ENCODE data around the gene FREY1. TPM values are rescaled to one million over a fixed set of nuclear protein-coding genes. Genes with fewer than 3 reads are reported as not detected.

The FREY1 gene
- total and polyA plus RNA-seq, 2 of the 13 experiments (the other 11 are each of a cell fraction or from before 2014, with no cell fraction given) = 0.44 to 0.73 TPM

GRCh38 chr11:45887587-45887986 is 19.5 kb downstream of the FREY1 start:
- BruUV-seq (replicated peaks) = no TSS peak
- no peak overlapping the region for H2AFZ ChIP-seq (ENCODE audit: low read length)
- peaks cover 12% of the 10 kb centered on the region; the same call in 1 of the 2 replicates for H4K20me1 ChIP-seq (ENCODE audit: insufficient read depth, low read length)
- in situ Hi-C loops (cut with HindIII; ENCODE audit: extremely low pct_ligation_motif_present, low pct_unique_long_range_greater_than_20kb) = no loop called here
- H3K4me2 ChIP-seq (ENCODE audit: low read depth, low read length) = no peak overlapping the region
- TF ChIP-seq IKZF1 (IDR thresholded peaks at IDR 0.05) (no peak), MIER2 (CRISPR knock-in tag; IDR thresholded peaks at IDR 0.05) (no peak), ZBTB42 (CRISPR knock-in tag; IDR thresholded peaks at IDR 0.05) (no peak), ZNF460 (CRISPR knock-in tag; IDR thresholded peaks at IDR 0.05; ENCODE audit: borderline replicate concordance) (no peak), ZBTB26 (CRISPR knock-in tag; IDR thresholded peaks at IDR 0.05; ENCODE audit: borderline replicate concordance) (no peak), PRMT3 (CRISPR knock-in tag; IDR thresholded peaks at IDR 0.05; ENCODE audit: borderline replicate concordance, low read depth) (no peak), ZNF430 (CRISPR knock-in tag; IDR thresholded peaks at IDR 0.05) (no peak), AGO1 (IDR thresholded peaks at IDR 0.05; ENCODE audit: low read depth, low read length, poor library complexity, severe bottlenecking) (no peak), SSRP1 (CRISPR knock-in tag; IDR thresholded peaks at IDR 0.05) (no peak), BRD4 (CRISPR knock-in tag; IDR thresholded peaks at IDR 0.05) (no peak), ZNF317 (CRISPR knock-in tag; IDR thresholded peaks at IDR 0.05) (no peak), TCF7L2 (IDR thresholded peaks at IDR 0.05; ENCODE audit: low read depth, low read length) (no peak)
- no peaks in the 10 kb centered on the region for H3K79me2 ChIP-seq (ENCODE audit: insufficient read depth, low read length)
- no peaks in the 10 kb centered on the region for H3K9me3 ChIP-seq (ENCODE audit: low read length)
- no peak overlapping the region for H3K9ac ChIP-seq (ENCODE audit: insufficient read depth, low read depth, low read length)
- H3K27me3 ChIP-seq (ENCODE audit: control insufficient read depth in 1 of 2, insufficient read depth in 2 of 2, low read length in 2 of 2) = no peaks in the 10 kb centered on the region; a peak in 2 of 5 replicates
- 0 out of 2 replicates have a peak, but pooled peaks cover under 1% of the 10 kb centered on the region for H3K4me1 ChIP-seq (ENCODE audit: insufficient read depth, low read length)
- no peak overlapping the region for H3K4me3 ChIP-seq (replicated peaks in 1 of 3; ENCODE audit: insufficient read depth in 1 of 3, low read depth in 2 of 3, low read length in 3 of 3)
- WGBS (ENCODE audit: low lambda C conversion rate) = 45% methylated on average over 6 of the region's 10 CpGs
- ChIA-PET CTCF (ENCODE audit: low intra/inter-chr PET ratio, low total read pairs) (no interaction called here), POLR2A (no interaction called here)
- no peaks in the 10 kb centered on the region for H3K36me3 ChIP-seq (replicated peaks in 1 of 2; ENCODE audit: control insufficient read depth in 1 of 2, insufficient read depth in 2 of 2, low read length in 2 of 2)
- H3K27ac ChIP-seq (ENCODE audit: extremely low read length, insufficient read depth, low read length) = no peak overlapping the region
- no peak for FAIRE-seq
- intact Hi-C loops (cut with micrococcal nuclease; ENCODE audit: unreplicated experiment) = loop anchor here (1.0 kb wide), 1 partner anchor 31 kb away; no protein-coding TSS in a partner anchor
- no peak for ATAC-seq
- no peak for DNase-seq (ENCODE audit: low spot score)
